HepG2 (cell line): Measurements from ENCODE around the gene CSNK1D. TPM values are rescaled to one million over a fixed set of nuclear protein-coding genes. Genes with fewer than 3 reads are reported as not detected.

Experiments
- ARHGAP35 ChIP-seq: sonication (generic); formaldehyde crosslinking; IDR thresholded peaks from 2 replicates; pipeline ENCODE4 v1.9.0; 2022; ENCODE audit warnings: mild to moderate bottlenecking, inconsistent platforms, moderate library complexity, missing genetic modification reagents, borderline replicate concordance
- BORCS8-MEF2B ChIP-seq: sonication (generic); formaldehyde crosslinking; IDR thresholded peaks from 2 replicates; pipeline ENCODE4 v1.8.0; 2022; ENCODE audit warnings: mild to moderate bottlenecking, missing genetic modification reagents
- CENPBD1 ChIP-seq: sonication (generic); formaldehyde crosslinking; IDR thresholded peaks from 2 replicates; pipeline ENCODE4 v1.8.0; 2022; ENCODE audit warnings: missing genetic modification reagents, low read depth, mild to moderate bottlenecking, borderline replicate concordance
- CREB1 ChIP-seq, 2 experiments: fragments of 450-650 bp in 1 of 2; IDR thresholded peaks; 2 replicates each; pipeline ENCODE4 v1.6.1; 2016 to 2017; ENCODE audit warnings: control low read depth in 1 of 2, mild to moderate bottlenecking in 1 of 2, missing compliant biosample characterization in 1 of 2, missing genetic modification characterization in 1 of 2
- ELF3 ChIP-seq: IDR thresholded peaks from 2 replicates; pipeline ENCODE4 v1.6.1; 2016; ENCODE audit warnings: missing genetic modification reagents, missing compliant biosample characterization
- NCOA5 ChIP-seq: sonication (generic); formaldehyde crosslinking; IDR thresholded peaks from 2 replicates; pipeline ENCODE4 v1.4.0; 2020; ENCODE audit warnings: missing genetic modification reagents
- NONO ChIP-seq, 2 experiments: fragments of 450-650 bp in 1 of 2; sonication (generic) in 1 of 2; formaldehyde crosslinking in 1 of 2; IDR thresholded peaks in 1 of 2; conservative IDR thresholded peaks in 1 of 2; 2 replicates each; pipeline versions ENCODE4 v1.6.1 to v1.8.0; 2017 to 2022; ENCODE audit warnings: mild to moderate bottlenecking in 1 of 2, missing genetic modification reagents in 1 of 2, moderate library complexity in 1 of 2
- RBM22 ChIP-seq: fragments of 200-400 bp; formaldehyde crosslinking; optimal IDR thresholded peaks from 2 replicates; pipeline ENCODE3; 2017; ENCODE audit warnings: mild to moderate bottlenecking, low read length, moderate library complexity
- SETDB1 ChIP-seq: sonication (generic); formaldehyde crosslinking; IDR thresholded peaks from 2 replicates; pipeline ENCODE4 v1.5.1; 2020; ENCODE audit warnings: missing genetic modification reagents, mild to moderate bottlenecking, borderline replicate concordance
- SMARCC2 ChIP-seq: fragments of 450-650 bp; IDR thresholded peaks from 2 replicates; pipeline ENCODE4 v1.6.1; 2017; ENCODE audit warnings: antibody characterized with exemption, mild to moderate bottlenecking
- SNAI1 ChIP-seq: sonication (generic); formaldehyde crosslinking; IDR thresholded peaks from 2 replicates; pipeline ENCODE4 v1.5.0; 2020; ENCODE audit warnings: mild to moderate bottlenecking, missing genetic modification reagents, borderline replicate concordance
- STAG1 ChIP-seq: sonication (generic); formaldehyde crosslinking; IDR thresholded peaks from 2 replicates; pipeline ENCODE4 v1.4.0; 2020; ENCODE audit warnings: missing genetic modification reagents
- STAT5B ChIP-seq: sonication (generic); formaldehyde crosslinking; IDR thresholded peaks from 2 replicates; pipeline ENCODE4 v1.4.0; 2020; ENCODE audit warnings: missing genetic modification reagents
- TAF15 ChIP-seq: fragments of 200-400 bp; formaldehyde crosslinking; IDR thresholded peaks from one replicate; pipeline ENCODE4 v1.6.1; 2018; ENCODE audit warnings: mild to moderate bottlenecking, low read depth, low read length; ENCODE audit not compliant: poor library complexity, severe bottlenecking
- THAP7 ChIP-seq: sonication (generic); formaldehyde crosslinking; IDR thresholded peaks from 2 replicates; pipeline ENCODE4 v1.8.1; 2023; ENCODE audit warnings: mild to moderate bottlenecking, missing genetic modification reagents
- ZBTB21 ChIP-seq: sonication (generic); formaldehyde crosslinking; IDR thresholded peaks from 2 replicates; pipeline ENCODE4 v1.4.0; 2020; ENCODE audit warnings: missing genetic modification reagents
- ZNF124 ChIP-seq: sonication (generic); formaldehyde crosslinking; IDR thresholded peaks from 2 replicates; pipeline ENCODE4 v1.4.0; 2020; ENCODE audit warnings: missing genetic modification reagents
- ZNF260 ChIP-seq: sonication (generic); formaldehyde crosslinking; IDR thresholded peaks from 2 replicates; pipeline ENCODE4 v1.4.0; 2020; ENCODE audit warnings: missing genetic modification reagents, low read depth, mild to moderate bottlenecking, borderline replicate concordance
- ZNF274 ChIP-seq: sonication (generic); formaldehyde crosslinking; IDR thresholded peaks from 2 replicates; pipeline ENCODE4 v1.5.1; 2020; ENCODE audit warnings: mild to moderate bottlenecking, missing genetic modification reagents
- ZNF335 ChIP-seq: sonication (generic); formaldehyde crosslinking; IDR thresholded peaks from 2 replicates; pipeline ENCODE4 v1.4.0; 2020; ENCODE audit warnings: missing genetic modification reagents
- ZNF563 ChIP-seq: sonication (generic); formaldehyde crosslinking; IDR thresholded peaks from 2 replicates; pipeline ENCODE4 v1.8.0; 2022; ENCODE audit warnings: mild to moderate bottlenecking, moderate library complexity, missing genetic modification reagents
- ZNF589 ChIP-seq: sonication (generic); formaldehyde crosslinking; conservative IDR thresholded peaks from 2 replicates; pipeline ENCODE4 v1.8.0; 2022; ENCODE audit warnings: mild to moderate bottlenecking, moderate library complexity, missing genetic modification reagents
- ZNF660 ChIP-seq: sonication (generic); formaldehyde crosslinking; IDR thresholded peaks from 2 replicates; pipeline ENCODE4 v1.5.1; 2020; ENCODE audit warnings: mild to moderate bottlenecking, low read depth, missing genetic modification reagents, borderline replicate concordance
- ZNF674 ChIP-seq: sonication (generic); formaldehyde crosslinking; IDR thresholded peaks from 2 replicates; pipeline ENCODE4 v1.5.0; 2020; ENCODE audit warnings: low read depth, mild to moderate bottlenecking, missing genetic modification reagents
- ZNF749 ChIP-seq: sonication (generic); formaldehyde crosslinking; IDR thresholded peaks from 2 replicates; pipeline ENCODE4 v1.8.0; 2022; ENCODE audit warnings: mild to moderate bottlenecking, missing genetic modification reagents, moderate library complexity, borderline replicate concordance
- ZNF770 ChIP-seq: sonication (generic); formaldehyde crosslinking; IDR thresholded peaks from 2 replicates; pipeline ENCODE4 v1.5.0; 2020; ENCODE audit warnings: mild to moderate bottlenecking, missing genetic modification reagents
- ZNF790 ChIP-seq: sonication (generic); formaldehyde crosslinking; IDR thresholded peaks from 2 replicates; pipeline ENCODE4 v1.8.0; 2022; ENCODE audit warnings: missing genetic modification reagents, mild to moderate bottlenecking, borderline replicate concordance
- polyA plus RNA-seq, 8 experiments: library from polyadenylated mRNA; depleted of rRNA in 3 of 8; stranded (reverse) in 7 of 8; unstranded in 1 of 8; fragments of >200 nt; fragmentation: Illumina TruSeq in 4 of 8; extraction: Trizol in 4 of 8; gene quantifications; 2 replicates each; pipeline versions ENCODE4 v1.2.1 to v1.2.3, GENCODE V29; 2011 to 2016; ENCODE audit warnings: low read depth in 4 of 8, missing spikeins in 1 of 8, mixed read lengths in 1 of 8; ENCODE audit not compliant: insufficient read depth in 1 of 8
- total RNA-seq, 5 experiments: library from RNA; depleted of rRNA; stranded (reverse); fragments of >200 nt; fragmentation: Illumina TruSeq; extraction: Trizol; gene quantifications; 2 replicates each; pipeline ENCODE4 v1.2.3, GENCODE V29; 2016; ENCODE audit warnings: low read depth in 1 of 5

CSNK1D gene
- total and polyA plus RNA-seq, 2 of the 13 experiments (the other 11 are each of a cell fraction or from before 2014, with no cell fraction given) = 31.5 to 128 TPM

- peak; percentile 56 for TF ChIP-seq ARHGAP35 (CRISPR knock-in tag)
- no peak; the same call in 1 of the 2 replicates for TF ChIP-seq ZNF660 (CRISPR knock-in tag)
- TF ChIP-seq ZNF274 (CRISPR knock-in tag) = no peak
- TF ChIP-seq SETDB1 = no peak
- TF ChIP-seq ZNF790 = no peak
- no peak for TF ChIP-seq ZNF124 (CRISPR knock-in tag)
- TF ChIP-seq SMARCC2 = no peak
- TF ChIP-seq ZNF589 (CRISPR knock-in tag) = peak; percentile 97
- peak; percentile 93 for TF ChIP-seq ELF3 (CRISPR knock-in tag)
- TF ChIP-seq STAG1 (CRISPR knock-in tag) = no peak; the same call in 1 of the 2 replicates
- TF ChIP-seq BORCS8-MEF2B = peak; percentile 61; the same call in 1 of the 2 replicates
- no peak for TF ChIP-seq ZNF770 (CRISPR knock-in tag)
- TF ChIP-seq ZBTB21 (CRISPR knock-in tag) = peak; percentile 70; the same call in 1 of the 2 replicates
- no peak; the same call in 1 of the 2 replicates for TF ChIP-seq THAP7
- no peak for TF ChIP-seq ZNF674 (CRISPR knock-in tag)
- peak; percentile 87 for TF ChIP-seq TAF15
- no peak for TF ChIP-seq CREB1 (IDR thresholded peaks at IDR 0.05)
- TF ChIP-seq CREB1 (CRISPR knock-in tag; IDR thresholded peaks at IDR 0.05) = no peak
- peak; percentile 85; the same call in 1 of the 2 replicates for TF ChIP-seq ZNF563 (CRISPR knock-in tag)
- TF ChIP-seq RBM22 = no peak
- TF ChIP-seq CENPBD1 = no peak
- TF ChIP-seq STAT5B (CRISPR knock-in tag) = peak; percentile 84; the same call in 1 of the 2 replicates
- TF ChIP-seq ZNF335 (CRISPR knock-in tag) = peak; percentile 72; the same call in 1 of the 2 replicates
- TF ChIP-seq ZNF260 (CRISPR knock-in tag) = no peak
- TF ChIP-seq SNAI1 = 0 out of 2 replicates have a peak, but pooled peaks have one; percentile 62
- TF ChIP-seq ZNF749 (CRISPR knock-in tag) = peak; percentile 75; the same call in 1 of the 2 replicates
- TF ChIP-seq NONO (IDR thresholded peaks at IDR 0.05) = no peak
- peak; percentile 40; the same call in 1 of the 2 replicates for TF ChIP-seq NONO (CRISPR knock-in tag; conservative IDR thresholded peaks at IDR 0.05)
- no peak for TF ChIP-seq NCOA5 (CRISPR knock-in tag)
These were observed 55.8 kb downstream of the CSNK1D start (continued) for GRCh38 chr17:82217530-82218204.
